Activated CD4-positive, CD25-positive, alpha-beta regulatory T cell treated with anti-CD3 and anti-CD28 coated beads, Interleukin-2, amount 50 U/mL, for 16 hours (primary cell): ENCODE results near the gene DUSP5.

Experiments
- DNase-seq: peaks from one replicate; pipeline ENCODE4 v3.0.0-alpha.2; 2020; ENCODE audit warnings: low read depth, low spot score

Gene DUSP5

DNA sequence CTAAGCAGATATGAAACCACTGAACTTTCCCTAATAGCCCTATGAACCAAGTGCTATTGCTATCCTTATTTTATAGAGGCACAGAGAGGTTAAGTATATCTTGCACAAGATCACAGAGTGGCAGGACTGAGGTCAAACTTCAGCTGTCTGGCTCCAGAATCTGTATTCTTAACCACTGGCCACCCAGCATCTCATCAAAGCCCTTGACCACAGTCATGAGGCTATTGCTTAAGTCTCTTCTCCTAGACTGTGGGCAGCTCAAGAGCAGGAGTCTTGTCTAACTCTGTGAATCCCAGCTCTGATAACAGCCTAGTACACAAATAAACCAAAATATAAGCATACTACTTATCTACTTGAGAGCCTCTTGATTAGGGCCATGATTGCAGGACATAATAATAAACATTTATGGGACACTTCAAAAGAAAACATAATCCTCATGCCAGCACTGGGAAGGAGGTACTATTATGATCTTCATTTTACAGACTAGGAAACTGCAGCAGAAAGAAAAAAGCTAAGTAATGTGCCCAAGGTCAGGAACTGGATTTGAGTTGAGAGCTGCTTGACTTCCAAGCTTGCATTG is 47.3 kb downstream of the DUSP5 start:
- DNase-seq, result no peak

GRCh38 chr10:110546077-110546476 is 48.4 kb downstream of the DUSP5 start:
- DNase-seq, result no peak

DNA sequence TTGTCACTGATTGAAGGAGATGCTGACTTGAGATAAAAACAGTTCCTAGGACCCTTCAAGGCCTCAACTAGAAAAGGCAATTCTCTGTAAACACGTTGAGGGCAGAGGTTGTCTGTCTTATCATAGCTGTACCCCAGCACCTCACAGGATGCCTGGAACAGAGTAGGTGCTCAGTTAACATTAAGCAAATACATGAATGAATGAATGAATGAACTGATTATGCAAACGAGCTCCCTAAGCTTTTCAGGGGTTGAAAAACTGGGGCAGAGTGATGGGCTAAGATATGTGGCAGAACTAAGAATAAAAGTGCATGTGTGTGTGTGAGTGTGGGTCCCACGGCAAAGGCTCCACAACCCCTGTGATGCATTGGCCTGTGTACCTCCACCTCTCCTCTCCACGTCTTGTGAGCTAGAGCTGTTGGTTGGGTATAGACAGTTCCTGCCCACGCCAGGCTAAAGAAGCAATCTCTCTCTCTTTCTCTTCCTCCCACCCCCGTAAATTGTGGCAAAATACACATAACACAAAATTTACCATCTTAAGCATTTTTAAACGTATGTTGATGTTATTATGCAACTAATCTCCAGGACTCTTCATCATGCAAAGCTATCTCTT is 48.9 kb downstream of the DUSP5 start:
- no peak for DNase-seq

DNA sequence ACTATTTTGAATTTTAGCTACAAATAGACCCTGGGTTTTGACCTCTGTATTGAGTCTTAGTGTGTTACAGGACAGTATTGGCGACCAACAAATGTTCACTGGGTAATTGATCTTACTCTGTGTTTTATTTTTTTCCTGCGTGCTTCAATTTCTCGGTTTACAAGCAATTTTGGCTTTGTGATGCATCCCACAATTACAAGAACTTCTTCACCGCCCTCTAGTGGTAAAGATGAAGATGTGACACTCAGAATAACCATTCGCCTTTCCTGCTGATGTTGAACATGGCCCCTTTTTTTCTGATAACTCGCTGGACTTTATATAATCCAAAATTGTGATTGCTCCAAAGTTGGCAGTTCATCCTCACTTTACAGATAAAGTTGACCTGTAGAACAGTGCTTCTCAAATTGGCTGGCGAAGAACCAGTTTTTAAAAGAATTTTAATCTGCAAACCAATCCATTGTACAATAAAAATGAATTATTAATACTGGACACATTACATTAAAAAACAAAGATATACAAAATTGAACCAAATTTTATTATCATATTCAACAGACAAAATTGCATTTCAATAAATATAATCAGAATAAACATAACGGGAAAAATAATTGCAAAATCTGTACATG is 49.5 kb downstream of the DUSP5 start:
- no peak for DNase-seq

GRCh38 chr10:110548002-110548401 is 50.3 kb downstream of the DUSP5 start:
- no peak for DNase-seq

GRCh38 chr10:110549211-110549610 is 51.5 kb downstream of the DUSP5 start:
- no peak for DNase-seq

- no peak for DNase-seq
These were observed 56.2 kb downstream of the DUSP5 start for GRCh38 chr10:110553905-110554304.

DNA sequence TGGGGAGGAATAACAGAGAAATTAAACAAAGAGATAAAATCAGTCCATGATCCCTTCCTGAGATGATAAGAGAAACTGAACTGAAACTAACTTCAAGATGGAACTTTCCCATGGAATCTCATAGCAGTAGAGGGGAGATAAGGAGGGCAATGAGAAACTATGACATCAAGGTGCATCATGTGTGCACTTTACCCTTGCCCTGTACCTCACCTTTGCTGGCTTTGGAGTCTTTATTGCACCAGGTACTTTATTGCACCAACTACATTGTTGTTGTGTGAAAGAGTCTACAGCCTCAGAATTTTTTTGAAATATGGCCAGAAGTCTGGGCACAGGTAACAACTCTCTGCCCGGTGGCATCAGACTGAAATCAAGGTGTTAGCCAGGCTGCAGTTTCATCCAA is 58.6 kb downstream of the DUSP5 start:
- no peak for DNase-seq

GRCh38 chr10:110556969-110557601 is 59.4 kb downstream of the DUSP5 start:
- DNase-seq, result peak; percentile 44

DNA sequence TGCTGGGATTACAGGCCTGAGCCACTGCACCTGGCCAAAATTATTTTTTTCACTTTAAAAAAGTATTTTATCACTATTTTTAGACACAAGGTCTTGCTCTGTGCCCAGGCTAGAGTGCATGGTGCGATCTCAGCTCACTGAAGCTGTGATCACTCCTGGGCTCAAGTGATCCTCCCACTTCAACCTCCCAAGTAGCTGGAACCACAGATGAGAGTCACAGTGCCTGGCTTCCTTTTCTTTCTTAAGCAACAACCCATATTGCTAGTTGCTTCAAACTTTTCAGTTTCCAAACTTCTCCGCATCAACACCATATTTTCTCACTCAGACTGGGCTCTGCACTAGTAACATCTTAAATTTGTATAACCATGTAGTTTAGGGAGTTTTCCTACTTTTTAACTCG is 60.3 kb downstream of the DUSP5 start:
- no peak for DNase-seq

DNA sequence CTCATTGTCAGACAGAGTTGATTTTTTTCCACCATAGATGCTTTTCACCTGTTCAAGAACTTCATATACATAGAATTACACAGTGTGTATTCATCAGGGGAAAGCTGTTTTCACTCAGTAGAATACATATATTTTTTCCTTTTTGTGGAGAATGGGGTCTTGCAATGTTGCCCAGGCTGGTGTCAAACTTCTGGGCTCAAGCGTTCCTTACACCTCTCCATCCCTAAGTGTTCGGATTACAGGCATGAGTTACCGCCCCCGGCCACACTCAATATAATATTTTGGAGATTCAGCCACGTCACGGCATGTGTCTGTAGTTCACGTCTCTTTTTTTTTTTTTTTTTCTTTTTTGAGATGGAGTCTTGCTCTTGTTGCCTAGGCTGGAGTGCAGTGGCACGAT is 62.3 kb downstream of the DUSP5 start:
- DNase-seq, result no peak
